Subcutaneous adipose tissue (tissue), 4 donors: Measurements from ENCODE around the gene DPEP3. TPM values are rescaled to one million over a fixed set of nuclear protein-coding genes. Genes with fewer than 3 reads are reported as not detected.
"Not testable (repeated sequence)": the region's sequence is repeated elsewhere in the genome, so short reads cannot be mapped to it uniquely, and the experiment has no call there.

Source experiments
- total RNA-seq, 4 donors: library from RNA; depleted of rRNA; stranded (reverse); fragments of >200 nt; gene quantifications; one replicate each; pipeline ENCODE4 v1.1.0, GENCODE V29; 2016
- TF ChIP-seq, protein P1 (sequence below): fragments of 450-650 bp; IDR thresholded peaks from one replicate; pipeline ENCODE4 v1.5.1; 2016; ENCODE audit warnings: low read depth, mild to moderate bottlenecking, control low read depth, antibody characterized with exemption, moderate library complexity

Gene DPEP3
- total RNA-seq, 4 donors from 2014 or later, result 0.22 TPM; not detected in 3

DNA sequence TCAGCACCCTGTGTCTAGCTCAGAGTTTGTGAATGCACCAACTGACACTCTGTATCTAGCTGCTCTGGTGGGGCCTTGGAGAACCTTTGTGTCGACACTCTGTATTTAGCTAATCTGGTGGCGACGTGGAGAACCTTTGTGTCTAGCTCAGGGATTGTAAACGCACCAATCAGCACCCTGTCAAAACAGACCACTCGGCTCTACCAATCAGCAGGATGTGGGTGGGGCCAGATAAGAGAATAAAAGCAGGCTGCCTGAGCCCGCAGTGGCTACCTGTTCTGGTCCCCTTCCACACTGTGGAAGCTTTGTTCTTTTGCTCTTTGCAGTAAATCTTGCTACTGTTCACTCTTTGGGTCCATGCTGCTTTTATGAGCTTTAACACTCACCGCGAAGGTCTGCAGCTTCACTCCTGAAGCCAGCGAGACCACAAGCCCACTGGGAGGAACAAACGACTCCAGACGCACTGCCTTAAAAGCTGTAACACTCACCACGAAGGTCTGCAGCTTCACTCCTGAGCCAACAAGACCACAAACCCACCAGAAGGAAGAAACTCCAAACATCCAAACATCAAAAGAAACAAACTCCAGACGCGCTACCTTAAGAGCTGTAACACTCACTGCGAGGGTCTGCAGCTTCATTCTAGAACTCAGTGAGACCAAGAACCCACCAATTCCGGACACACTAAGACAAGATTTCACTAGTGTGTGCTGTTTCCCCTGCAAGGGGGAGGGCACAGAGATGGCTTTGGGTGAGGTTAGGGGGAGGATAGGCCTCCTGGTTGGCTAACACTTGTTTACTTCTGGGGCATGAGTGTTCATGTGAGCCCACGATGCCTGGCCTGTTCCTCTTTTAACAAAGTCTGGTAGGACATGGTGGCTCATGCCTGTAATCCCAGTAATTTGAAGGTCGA, 18.7 kb upstream of the DPEP3 start, which contains the start of gene DPEP2:
DPEP2 (minus strand) TSS at position 706 of the 910 bp plus-strand sequence. CDS start 6,272 bp downstream, outside the sequence.
- TF ChIP-seq, protein P1, sequence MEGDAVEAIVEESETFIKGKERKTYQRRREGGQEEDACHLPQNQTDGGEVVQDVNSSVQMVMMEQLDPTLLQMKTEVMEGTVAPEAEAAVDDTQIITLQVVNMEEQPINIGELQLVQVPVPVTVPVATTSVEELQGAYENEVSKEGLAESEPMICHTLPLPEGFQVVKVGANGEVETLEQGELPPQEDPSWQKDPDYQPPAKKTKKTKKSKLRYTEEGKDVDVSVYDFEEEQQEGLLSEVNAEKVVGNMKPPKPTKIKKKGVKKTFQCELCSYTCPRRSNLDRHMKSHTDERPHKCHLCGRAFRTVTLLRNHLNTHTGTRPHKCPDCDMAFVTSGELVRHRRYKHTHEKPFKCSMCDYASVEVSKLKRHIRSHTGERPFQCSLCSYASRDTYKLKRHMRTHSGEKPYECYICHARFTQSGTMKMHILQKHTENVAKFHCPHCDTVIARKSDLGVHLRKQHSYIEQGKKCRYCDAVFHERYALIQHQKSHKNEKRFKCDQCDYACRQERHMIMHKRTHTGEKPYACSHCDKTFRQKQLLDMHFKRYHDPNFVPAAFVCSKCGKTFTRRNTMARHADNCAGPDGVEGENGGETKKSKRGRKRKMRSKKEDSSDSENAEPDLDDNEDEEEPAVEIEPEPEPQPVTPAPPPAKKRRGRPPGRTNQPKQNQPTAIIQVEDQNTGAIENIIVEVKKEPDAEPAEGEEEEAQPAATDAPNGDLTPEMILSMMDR, result not testable (repeated sequence)

DNA sequence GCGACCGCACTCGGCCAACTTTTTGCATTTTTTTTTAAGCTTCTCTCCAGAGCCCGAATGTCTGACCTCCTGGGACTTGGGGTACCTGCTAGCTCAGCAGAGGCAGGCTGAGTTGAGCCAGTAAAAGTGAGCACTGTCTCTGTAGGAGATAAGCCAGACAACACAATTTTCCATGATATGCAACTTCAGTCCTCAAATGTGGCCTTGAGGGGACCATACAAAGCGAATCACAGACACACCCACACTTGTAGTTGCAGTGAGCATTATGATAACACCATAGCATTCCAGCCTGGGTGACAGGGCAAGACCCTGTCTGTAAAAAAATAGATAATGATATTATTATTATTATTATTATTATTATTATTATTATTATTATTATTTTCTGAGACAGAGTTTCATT, 16.4 kb upstream of the DPEP3 start:
- TF ChIP-seq, protein P1, result no peak

DNA sequence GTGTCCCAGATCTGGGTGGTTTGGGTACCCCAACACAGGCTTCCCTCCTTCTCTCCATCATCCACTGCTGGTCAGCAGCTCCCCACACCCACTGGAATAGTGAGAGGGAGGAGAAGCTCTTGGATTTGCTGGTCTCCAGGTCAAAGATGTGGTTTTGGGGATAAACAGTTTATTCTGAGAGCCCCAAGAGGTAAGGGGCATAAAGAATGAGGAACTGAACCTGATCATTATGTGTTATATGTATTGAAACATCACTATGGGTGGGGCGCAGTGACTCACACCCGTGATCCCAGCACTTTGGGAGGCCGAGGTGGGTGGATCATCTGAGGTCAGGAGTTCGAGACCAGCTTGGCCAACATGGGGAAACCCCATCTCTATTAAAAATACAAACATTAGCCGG, 15.1 kb upstream of the DPEP3 start:
- TF ChIP-seq, protein P1, result no peak

DNA sequence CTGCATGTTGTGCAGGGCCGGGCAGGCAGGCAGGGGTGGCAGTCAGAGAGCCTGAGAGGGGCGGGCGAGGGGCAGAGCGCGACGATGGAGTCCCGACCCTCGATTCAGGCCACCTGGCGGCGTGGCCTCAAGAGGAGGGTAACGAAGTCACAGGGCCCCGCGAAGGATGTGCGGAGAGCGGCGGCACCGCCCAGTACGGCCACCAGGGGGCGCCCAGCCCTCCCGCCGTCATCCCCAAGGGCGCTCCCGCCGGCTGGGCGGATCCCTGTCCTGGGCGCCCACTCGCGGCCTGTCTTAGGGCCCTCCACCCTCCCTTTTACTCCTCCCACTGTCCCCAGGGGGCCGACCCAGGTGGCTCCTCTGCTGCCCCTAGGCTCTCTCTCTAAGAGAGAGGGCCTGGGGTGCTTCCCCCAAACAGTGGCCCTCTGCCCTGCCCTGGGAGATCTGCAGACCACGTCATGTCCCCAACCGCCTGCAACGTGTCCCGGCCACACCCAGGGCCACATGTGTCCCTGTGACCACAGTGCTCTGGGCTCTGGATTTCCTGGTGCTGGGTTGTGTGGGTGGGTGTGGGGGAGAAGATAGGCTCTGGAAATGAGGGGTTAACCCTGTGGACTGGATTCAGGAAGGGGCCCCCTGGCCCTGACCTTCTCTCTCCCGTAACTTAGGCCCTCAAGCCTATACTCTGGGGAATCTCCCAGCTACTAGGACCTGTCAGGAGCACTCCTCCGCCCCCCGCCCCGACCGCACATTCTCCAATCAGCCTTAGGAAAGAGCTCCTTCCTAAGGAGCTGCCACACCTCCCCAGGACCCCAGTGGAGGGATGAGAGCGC, 13.1 kb upstream of the DPEP3 start:
- TF ChIP-seq, protein P1, result no peak

DNA sequence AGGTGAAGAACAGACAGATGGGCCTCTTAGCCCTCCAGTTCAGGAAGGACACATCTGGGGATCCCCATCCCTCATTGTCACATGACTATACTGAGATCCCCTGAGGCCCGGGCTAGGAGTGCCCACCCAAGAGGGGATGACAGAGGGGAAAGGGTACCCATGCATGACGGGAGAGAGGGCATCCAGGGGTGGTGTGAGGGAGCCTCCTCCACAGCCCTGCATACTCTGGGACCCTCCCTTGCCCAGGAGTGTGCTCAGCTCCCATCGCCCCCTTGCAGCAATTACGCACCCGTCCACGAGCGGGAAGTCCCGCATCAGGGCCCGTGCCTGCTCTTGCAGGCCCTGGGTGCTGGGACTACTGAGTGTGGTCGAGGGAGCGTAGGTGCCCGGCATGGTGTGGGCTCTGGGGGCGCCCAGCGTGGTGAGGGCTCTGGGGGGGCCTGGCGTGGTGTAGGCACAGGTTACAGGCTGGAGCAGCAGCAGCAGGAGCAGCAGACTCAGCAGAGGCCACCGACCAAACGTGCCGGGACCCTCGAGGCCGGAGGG, 12.4 kb upstream of the DPEP3 start:
- TF ChIP-seq, protein P1, result no peak

DNA sequence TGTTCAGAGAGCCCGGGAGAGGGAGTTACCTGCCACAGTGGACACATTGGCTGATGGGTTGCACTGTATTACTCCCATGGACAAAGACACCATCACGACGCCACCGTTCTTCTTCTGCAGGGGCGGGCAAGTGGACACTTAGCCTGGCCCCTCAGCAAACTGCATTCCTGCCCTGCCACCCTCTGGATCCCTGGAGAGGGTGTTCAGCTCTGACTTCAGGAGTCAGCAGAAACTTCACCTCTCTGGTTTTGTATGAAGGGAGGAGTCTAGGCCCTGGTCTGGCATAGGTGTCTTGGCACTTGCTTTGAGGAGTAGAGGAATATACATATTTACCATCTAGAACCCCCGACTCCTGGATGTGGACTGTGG, 9.7 kb upstream of the DPEP3 start:
- TF ChIP-seq, protein P1, result no peak
